H1 (cell line): Measurements from ENCODE around the gene FGL2. TPM values are rescaled to one million over a fixed set of nuclear protein-coding genes. Genes with fewer than 3 reads are reported as not detected.

Experiments used
- CREB1 ChIP-seq: IDR thresholded peaks from 2 replicates; pipeline ENCODE4 v1.6.1; 2012; ENCODE audit warnings: inconsistent platforms
- RAD21 ChIP-seq, 2 experiments: IDR thresholded peaks in 1 of 2; conservative IDR thresholded peaks in 1 of 2; 2 replicates each; pipeline ENCODE4 v1.6.1; 2011; ENCODE audit warnings: low read depth in 2 of 2, low read length in 2 of 2, improper control_type of control experiment in 1 of 2, inconsistent platforms in 1 of 2, mild to moderate bottlenecking in 1 of 2, moderate library complexity in 1 of 2
- polyA plus RNA-seq, 7 experiments: library from polyadenylated mRNA; depleted of rRNA in 3 of 7; stranded (reverse) in 5 of 7; unstranded in 2 of 7; fragments of >200 nt in 5 of 7; fragments of 200-250 nt in 2 of 7; gene quantifications; 1 replicate in 5 of 7; 2 replicates in 1 of 7; 4 replicates in 1 of 7; pipeline versions ENCODE4 v1.2.1 to v1.2.3, GENCODE V29; 2011 to 2013; ENCODE audit warnings: missing spikeins in 2 of 7, mixed read lengths in 2 of 7
- total RNA-seq: library from RNA; stranded (reverse); fragmentation: NEBNext Ultra II Directional; extraction: Animal tissue kit (Norgen Biotek cat#: 25700); gene quantifications from 2 replicates; pipeline ENCODE4 v1.2.1, GENCODE V29; 2021
- TF ChIP-seq, protein P1 (sequence below): IDR thresholded peaks from 2 replicates; pipeline ENCODE4 v1.6.1; 2011; ENCODE audit warnings: low read length, improper control_type of control experiment

The FGL2 gene
- total and polyA plus RNA-seq, 2 of the 8 experiments (the other 6 are each of a cell fraction or from before 2014, with no cell fraction given) = not detected

DNA sequence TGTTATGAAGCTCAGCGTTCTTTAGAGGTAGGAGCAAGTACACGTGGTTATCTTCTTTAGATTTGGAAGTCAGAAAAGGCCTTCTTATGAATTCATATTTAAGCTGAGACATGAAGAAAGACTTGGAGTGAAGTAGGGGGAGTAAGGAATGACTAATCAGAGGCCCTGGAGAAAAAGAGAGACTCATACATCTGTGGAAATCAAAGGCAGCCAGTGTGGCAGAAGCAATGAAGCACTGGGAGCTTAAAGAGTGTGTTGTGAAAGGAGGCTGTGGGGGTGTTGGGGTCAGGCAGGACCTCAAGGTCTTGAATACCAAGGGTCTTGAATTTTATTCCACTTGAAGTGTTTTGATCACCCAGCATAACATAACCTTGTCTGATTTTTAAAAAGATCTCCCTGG is 35.7 kb upstream of the FGL2 start (continued):
- TF ChIP-seq CREB1 (no peak), RAD21 (IDR thresholded peaks at IDR 0.05 in 1 of 2, conservative IDR thresholded peaks at IDR 0.05 in 1 of 2; ENCODE audit: low read depth in 2 of 2, low read length in 2 of 2) (no peak)
- TF ChIP-seq, protein P1, sequence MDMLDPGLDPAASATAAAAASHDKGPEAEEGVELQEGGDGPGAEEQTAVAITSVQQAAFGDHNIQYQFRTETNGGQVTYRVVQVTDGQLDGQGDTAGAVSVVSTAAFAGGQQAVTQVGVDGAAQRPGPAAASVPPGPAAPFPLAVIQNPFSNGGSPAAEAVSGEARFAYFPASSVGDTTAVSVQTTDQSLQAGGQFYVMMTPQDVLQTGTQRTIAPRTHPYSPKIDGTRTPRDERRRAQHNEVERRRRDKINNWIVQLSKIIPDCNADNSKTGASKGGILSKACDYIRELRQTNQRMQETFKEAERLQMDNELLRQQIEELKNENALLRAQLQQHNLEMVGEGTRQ = no peak
